Measurements from ENCODE around the gene TXK. TPM values are rescaled to one million over a fixed set of nuclear protein-coding genes. Genes with fewer than 3 reads are reported as not detected.

Gene TXK
- total and polyA plus RNA-seq, 2 experiments from 2014 or later: 0.14 to 0.40 TPM

GRCh38 chr4:48093991-48094416 lies 40.0 kb downstream of the TXK start:
- H3K4me2 ChIP-seq: no peak overlapping the region
- no peaks in the 10 kb centered on the region for H3K9me2 ChIP-seq (ENCODE audit: insufficient read depth)

More at GRCh38 chr4:48093991-48094416, 40.0 kb downstream of the TXK start:
- H3K79me2 ChIP-seq (replicated peaks; ENCODE audit: insufficient read depth): no peaks in the 10 kb centered on the region
- Mint-ChIP-seq H3K4me3 (no peak overlapping the region), H3K9me3 (no peaks in the 10 kb centered on the region), H3K36me3 (ENCODE audit: low read depth) (no peaks in the 10 kb centered on the region), H3K27me3 (ENCODE audit: insufficient read depth, low read depth, poor library complexity) (no peaks in the 10 kb centered on the region), H3K4me1 (no peaks in the 10 kb centered on the region), H3K27ac (no peak overlapping the region)
- no peak overlapping the region for H3K27ac ChIP-seq (ENCODE audit: low read depth)
- no peak for TF ChIP-seq JUNB (IDR thresholded peaks at IDR 0.05; ENCODE audit: unreplicated experiment)
- no peak for TF ChIP-seq POLR2AphosphoS5 (IDR thresholded peaks at IDR 0.05; ENCODE audit: low read depth)
- TF ChIP-seq ZNF462 (CRISPR knock-in tag; IDR thresholded peaks at IDR 0.05): no peak
- no peak for TF ChIP-seq ZNF114 (CRISPR knock-in tag; IDR thresholded peaks at IDR 0.05)
- TF ChIP-seq STAT1 (IDR thresholded peaks at IDR 0.05; ENCODE audit: unreplicated experiment): no peak
- TF ChIP-seq ETS1 (IDR thresholded peaks at IDR 0.05): no peak
- TF ChIP-seq EZH2phosphoT487 (IDR thresholded peaks at IDR 0.05; ENCODE audit: unreplicated experiment): no peak
- no peak for TF ChIP-seq REST (IDR thresholded peaks at IDR 0.05; ENCODE audit: unreplicated experiment)
- no peak for TF ChIP-seq ZNF331 (CRISPR knock-in tag; IDR thresholded peaks at IDR 0.05; ENCODE audit: low read depth)
- no peak for TF ChIP-seq EZH2 (IDR thresholded peaks at IDR 0.05; ENCODE audit: low read depth, unreplicated experiment)
- no peak for TF ChIP-seq NANOG (IDR thresholded peaks at IDR 0.05; ENCODE audit: borderline replicate concordance)
- no peak for TF ChIP-seq CTCF (conservative IDR thresholded peaks at IDR 0.05; ENCODE audit: low read depth in 2 of 2)
- no peak for TF ChIP-seq CREB1 (CRISPR knock-in tag; IDR thresholded peaks at IDR 0.05; ENCODE audit: low read depth)
- no peaks in the 10 kb centered on the region for H3F3A ChIP-seq (replicated peaks; ENCODE audit: low read depth)
- ATAC-seq: peak; percentile 47
- no peaks in the 10 kb centered on the region for H3K4me1 ChIP-seq (ENCODE audit: insufficient read depth)
- no peak overlapping the region for H2AFZ ChIP-seq
- H3K4me3 ChIP-seq: no peak overlapping the region
- no peaks in the 10 kb centered on the region for H3K27me3 ChIP-seq (ENCODE audit: insufficient read depth)
- H4K20me1 ChIP-seq (replicated peaks; ENCODE audit: insufficient read depth): no peaks in the 10 kb centered on the region
- peak; percentile 18 for DNase-seq (ENCODE audit: low spot score)
- H3K36me3 ChIP-seq (ENCODE audit: insufficient read depth): no peaks in the 10 kb centered on the region

All from GM23338 (cell line).